GM21528 (cell line): ENCODE results near the gene ZMIZ1.

ENCODE experiments used
- ATAC-seq: cut with Tn5 transposase; IDR thresholded peaks from one replicate; pipeline ENCODE4 v1.9.1; 2021; ENCODE audit warnings: mild to moderate bottlenecking, moderate library complexity; ENCODE audit not compliant: unreplicated experiment, low FRiP score

Gene ZMIZ1

GRCh38 chr10:79061441-79062315 lies 7.1 kb upstream of the ZMIZ1 start:
- no peak for ATAC-seq

DNA sequence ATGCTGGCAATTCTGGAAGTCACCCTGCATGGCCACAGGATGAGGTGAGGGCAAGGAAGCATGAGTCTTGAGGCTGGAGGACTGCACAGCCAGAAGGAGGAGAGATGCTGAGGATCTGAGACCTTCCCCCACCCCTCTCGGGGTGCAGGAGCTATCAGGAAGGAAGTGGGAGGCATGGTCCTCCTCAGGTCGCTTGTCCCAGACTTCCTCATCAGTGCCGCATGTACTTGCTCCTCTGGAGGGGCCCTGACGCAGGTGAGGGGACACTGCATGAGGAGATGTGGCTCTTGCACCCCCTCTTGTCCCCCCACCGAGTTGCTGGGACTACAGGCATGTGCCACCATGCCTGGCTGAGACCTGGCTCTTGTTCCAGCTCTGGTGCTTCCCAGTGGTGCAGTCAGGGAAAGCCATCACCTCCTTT lies 5.7 kb upstream of the ZMIZ1 start:
- no peak for ATAC-seq

- no peak for ATAC-seq
Measured at GRCh38 chr10:79063661-79064492, 4.9 kb upstream of the ZMIZ1 start.

GRCh38 chr10:79065091-79065551 lies 3.6 kb upstream of the ZMIZ1 start:
- ATAC-seq = no peak

GRCh38 chr10:79065853-79066252 lies 2.9 kb upstream of the ZMIZ1 start:
- no peak for ATAC-seq

DNA sequence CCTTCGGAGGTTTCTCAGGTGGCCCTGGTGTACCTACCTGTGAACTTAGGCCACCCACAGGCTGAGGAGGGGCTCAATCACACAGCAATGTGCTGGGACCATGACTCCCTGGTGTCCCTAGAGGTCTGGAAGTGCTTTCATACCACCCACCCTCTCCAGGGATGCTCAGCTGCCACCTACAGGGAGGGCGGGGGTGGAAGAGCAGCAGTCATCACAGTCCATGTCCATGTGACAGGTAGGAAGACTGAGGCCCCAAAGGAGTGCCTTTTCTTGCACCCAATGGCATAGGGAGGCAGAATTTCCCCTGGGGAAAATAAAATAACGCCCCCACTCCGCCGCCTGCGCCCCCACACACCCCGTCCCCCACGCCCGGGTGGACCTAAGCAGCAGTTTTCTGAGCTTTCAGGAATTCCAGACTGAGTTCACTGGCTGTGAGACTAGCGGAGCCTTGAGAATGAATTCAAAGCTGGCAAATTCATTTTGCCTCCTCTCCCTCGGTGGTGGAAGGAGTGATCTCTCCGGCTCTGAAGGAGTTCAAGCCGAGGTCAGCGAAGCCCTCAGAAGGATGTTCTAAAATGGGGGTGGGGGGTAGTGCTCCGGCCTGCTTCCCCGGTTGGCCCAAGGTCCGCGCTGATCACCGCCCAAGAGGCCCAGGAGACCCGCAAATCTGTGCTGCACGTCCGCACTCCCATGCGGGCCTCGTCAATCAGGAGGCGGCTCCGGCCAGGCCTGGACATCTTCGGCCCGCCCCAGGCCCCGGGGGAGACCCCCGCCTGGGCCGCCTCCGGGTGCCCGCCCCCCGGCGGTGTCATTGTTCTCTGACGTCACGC lies 2.1 kb upstream of the ZMIZ1 start:
- no peak for ATAC-seq

GRCh38 chr10:79067241-79068202 lies 1.2 kb upstream of the ZMIZ1 start:
- no peak for ATAC-seq

- no peak for ATAC-seq
Measured at GRCh38 chr10:79068203-79068561, 584 bp upstream of the ZMIZ1 start.

DNA sequence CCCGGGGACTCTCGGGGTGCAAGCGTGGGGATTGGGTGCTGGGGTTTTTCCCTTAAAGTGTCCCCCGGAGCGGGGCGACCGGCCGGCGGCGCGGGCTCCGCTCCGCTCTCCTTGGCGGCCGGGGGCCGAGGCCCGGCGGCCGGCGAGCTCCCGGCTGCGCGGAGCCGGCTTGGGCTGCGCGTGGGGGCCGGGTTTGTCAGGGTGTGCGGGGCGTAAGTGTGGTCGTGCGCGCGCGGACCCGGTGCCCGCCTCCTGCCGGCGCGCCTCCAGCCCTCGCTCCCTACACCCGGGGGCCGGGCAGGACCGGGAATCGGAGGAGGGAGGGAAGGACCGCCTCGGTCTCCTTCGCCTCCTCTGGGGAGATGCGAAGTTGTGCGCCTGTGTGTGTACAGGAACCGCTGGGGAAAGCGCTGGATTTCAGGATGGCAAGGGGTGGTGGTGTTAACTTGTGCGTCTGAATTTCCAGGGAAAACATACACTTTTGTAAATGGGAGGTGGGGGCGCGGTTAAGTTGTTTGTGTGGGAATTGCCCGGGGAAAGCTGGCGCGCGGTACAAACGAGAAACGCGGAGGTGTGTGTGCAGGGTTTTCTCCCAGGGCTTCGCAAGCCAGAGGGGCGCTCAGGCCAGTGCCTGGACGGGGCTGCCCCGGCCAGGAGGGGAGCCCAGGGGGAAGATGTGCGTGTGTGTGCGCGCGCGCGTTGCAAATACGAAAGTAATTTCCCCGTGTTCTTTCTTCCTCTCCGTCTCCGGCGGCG lies 737 bp downstream of the ZMIZ1 start:
- peak; percentile 24 for ATAC-seq

GRCh38 chr10:79070081-79070605 lies 1.4 kb downstream of the ZMIZ1 start:
- ATAC-seq = no peak

- no peak for ATAC-seq
Measured at GRCh38 chr10:79070606-79071395, 2.0 kb downstream of the ZMIZ1 start.

DNA sequence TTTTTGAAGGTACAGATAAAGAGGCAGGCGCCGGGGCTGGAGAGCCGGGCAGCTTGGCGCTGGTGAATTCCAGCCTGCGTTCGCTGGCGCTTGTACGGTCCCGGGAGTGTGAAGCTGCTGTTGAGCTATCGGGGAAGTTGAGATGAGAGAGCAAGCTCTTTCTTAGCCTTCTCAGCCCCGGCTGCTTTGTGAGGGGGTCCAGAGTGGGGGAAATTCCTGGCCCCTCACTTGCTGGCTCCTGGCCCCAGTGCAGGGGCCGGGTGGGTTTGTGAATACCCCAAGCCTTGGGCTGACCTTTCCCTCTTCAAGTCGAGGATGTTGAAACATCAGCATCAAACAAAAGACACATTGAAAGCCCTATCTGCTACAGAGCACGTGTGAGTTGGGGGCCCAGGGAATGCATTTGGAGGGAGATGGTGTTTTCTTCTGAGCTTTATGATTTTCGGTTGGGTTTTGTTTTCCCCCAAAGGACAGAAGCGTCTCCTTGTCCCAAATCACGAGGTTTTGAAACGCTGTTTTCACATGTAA lies 2.7 kb downstream of the ZMIZ1 start:
- ATAC-seq = no peak

DNA sequence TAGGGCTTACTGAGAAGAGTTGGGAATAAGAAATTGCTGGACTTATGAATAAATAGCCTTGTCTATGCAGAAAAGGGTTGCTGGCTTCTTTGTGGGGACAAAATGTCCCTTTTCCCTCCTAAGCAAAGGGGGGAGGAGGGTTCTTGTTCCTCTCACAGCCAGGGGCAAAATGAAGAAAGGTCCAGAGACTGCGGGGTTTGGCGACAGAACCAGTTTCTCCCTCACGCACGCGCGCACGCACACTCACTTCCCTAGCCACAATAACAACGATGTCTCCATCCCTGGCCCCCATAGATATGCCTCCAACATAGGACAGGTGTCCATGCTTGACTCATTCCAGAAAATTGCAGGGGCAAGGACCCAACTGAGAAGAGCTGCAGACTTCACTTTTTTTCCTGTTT lies 3.3 kb downstream of the ZMIZ1 start:
- no peak for ATAC-seq

GRCh38 chr10:79072994-79073645 lies 4.4 kb downstream of the ZMIZ1 start:
- ATAC-seq = no peak

DNA sequence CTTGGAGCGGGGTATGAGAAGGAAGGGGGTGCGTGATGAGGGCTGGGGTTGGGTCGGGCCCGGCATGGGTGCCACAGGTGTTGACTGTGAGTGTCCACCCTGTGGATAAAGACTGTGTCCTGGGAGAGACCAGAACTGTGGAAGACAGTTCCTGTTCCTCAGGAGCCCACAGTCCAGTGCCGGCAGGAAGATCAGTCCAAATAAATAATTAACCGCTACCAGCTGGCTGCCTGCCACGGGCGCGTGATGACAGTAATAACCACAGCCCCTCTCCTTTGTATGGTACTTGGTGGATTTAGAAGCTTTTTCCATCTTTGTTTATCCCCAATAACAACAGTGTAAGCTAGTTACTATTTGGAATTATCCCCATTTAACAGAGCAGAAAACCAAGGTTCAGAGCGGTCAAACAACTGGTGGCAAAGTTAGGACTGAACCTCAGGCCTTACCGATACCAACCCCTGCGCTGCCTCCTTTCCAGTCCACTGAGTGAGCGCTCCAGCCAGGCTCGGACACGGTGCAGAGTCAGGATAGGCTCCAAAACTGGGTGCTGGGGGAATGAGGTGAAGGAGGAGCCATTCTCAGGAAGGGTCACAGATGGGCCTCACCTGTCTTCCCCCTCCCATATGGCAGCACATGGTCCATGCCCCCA lies 5.1 kb downstream of the ZMIZ1 start:
- no peak for ATAC-seq

DNA sequence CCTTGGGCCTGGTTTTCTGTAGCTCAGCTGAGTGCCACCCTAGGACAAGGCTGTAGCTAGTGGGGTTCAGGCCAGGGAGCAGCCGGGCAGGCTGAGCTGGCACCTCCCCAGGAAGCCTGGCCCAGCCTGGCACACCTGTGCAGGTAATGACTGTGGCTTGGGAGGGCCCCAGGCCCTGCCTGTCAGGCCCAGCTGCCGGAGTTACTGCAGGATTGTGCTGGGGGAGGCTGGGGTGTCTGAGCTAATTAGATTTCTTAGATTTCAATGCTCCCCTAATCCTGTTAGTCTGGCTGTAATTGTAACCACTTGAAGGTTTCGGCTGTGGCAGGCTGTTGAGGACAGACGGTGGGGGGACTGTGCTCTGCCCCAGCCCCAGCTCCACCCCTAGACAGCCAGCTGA lies 6.0 kb downstream of the ZMIZ1 start:
- ATAC-seq = no peak

GRCh38 chr10:79075418-79075817 lies 6.7 kb downstream of the ZMIZ1 start:
- ATAC-seq = no peak
